Lower leg skin (tissue), 4 donors: ENCODE measurements around the gene TYROBP. TPM values are rescaled to one million over a fixed set of nuclear protein-coding genes. Genes with fewer than 3 reads are reported as not detected.
A peak's percentile ranks its signal among the peaks of the same experiment; 100 is the strongest.

Experiments
- DNase-seq, 2 donors: peaks; one replicate each; pipeline ENCODE4 v3.0.0-alpha.2; 2019; ENCODE audit warnings: low spot score in 2 of 2
- H3K4me3 ChIP-seq: fragments of 200-600 bp; sonication (generic); 2 replicates; pipeline ENCODE4 v1.5.1; 2017; ENCODE audit warnings: mild to moderate bottlenecking, low read depth; ENCODE audit not compliant: poor library complexity, severe bottlenecking
- POLR2A ChIP-seq, 2 donors: fragments of 450-650 bp; IDR thresholded peaks; one replicate each; pipeline ENCODE4 v1.6.1; 2016 to 2017; ENCODE audit warnings: antibody characterized with exemption in 2 of 2, mild to moderate bottlenecking in 1 of 2, moderate library complexity in 1 of 2
- whole genome bisulfite sequencing, 2 donors: methylation state at CpG; one replicate each; pipeline ENCODE4 v1.1.5; 2018; 5-methylcytosine and 5-hydroxymethylcytosine counted together
- intact Hi-C: fragments of 100-400 bp; cut with DNase I; formaldehyde crosslinking; loops from one replicate; pipeline ENCODE4 v1.15.0; 2023; ENCODE audit warnings: low total_unique reads
- total RNA-seq, 4 donors: library from RNA; depleted of rRNA; stranded (reverse); fragments of >200 nt; gene quantifications; one replicate each; pipeline ENCODE4 v1.1.0, GENCODE V29; 2016
- TF ChIP-seq, protein P1 (sequence below), 3 donors: fragments of 450-650 bp; IDR thresholded peaks; one replicate each; pipeline ENCODE4 v1.5.1; 2016; ENCODE audit warnings: antibody characterized with exemption in 3 of 3, mild to moderate bottlenecking in 3 of 3, moderate library complexity in 2 of 3

Gene TYROBP
- total RNA-seq, 4 donors from 2014 or later: 25.7 to 29.9 (median 28.4) TPM

DNA sequence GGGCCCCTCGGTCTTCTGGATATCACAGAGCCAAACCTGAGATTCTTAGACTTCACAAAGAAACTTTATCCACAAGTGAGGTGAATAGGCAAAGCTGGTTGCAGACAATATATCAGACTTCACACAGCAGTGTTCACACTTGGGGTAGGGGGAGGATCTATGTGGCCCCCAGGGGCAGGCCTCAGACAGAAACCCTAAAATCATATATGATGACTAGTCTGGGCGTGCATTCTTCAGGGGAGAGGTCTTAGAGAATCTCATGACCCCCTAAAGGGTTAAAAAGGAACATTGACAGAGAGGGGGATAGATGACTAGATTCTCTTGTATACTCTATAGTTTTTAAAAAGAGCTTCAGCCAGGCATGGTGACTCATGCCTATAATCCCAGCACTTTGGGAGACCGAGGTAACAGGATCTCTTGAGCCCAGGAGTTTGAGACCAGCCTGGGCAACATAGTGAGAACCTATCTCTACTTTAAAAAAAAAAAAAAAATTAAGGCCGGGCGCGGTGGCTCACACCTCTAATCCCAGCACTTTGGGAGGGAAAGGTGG, 2.8 kb downstream of the TYROBP start:
- TF ChIP-seq POLR2A (IDR thresholded peaks at IDR 0.05): no peak
- TF ChIP-seq, protein P1, sequence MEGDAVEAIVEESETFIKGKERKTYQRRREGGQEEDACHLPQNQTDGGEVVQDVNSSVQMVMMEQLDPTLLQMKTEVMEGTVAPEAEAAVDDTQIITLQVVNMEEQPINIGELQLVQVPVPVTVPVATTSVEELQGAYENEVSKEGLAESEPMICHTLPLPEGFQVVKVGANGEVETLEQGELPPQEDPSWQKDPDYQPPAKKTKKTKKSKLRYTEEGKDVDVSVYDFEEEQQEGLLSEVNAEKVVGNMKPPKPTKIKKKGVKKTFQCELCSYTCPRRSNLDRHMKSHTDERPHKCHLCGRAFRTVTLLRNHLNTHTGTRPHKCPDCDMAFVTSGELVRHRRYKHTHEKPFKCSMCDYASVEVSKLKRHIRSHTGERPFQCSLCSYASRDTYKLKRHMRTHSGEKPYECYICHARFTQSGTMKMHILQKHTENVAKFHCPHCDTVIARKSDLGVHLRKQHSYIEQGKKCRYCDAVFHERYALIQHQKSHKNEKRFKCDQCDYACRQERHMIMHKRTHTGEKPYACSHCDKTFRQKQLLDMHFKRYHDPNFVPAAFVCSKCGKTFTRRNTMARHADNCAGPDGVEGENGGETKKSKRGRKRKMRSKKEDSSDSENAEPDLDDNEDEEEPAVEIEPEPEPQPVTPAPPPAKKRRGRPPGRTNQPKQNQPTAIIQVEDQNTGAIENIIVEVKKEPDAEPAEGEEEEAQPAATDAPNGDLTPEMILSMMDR (IDR thresholded peaks at IDR 0.05): no peak
- H3K4me3 ChIP-seq: no peak overlapping the region
- DNase-seq: no peak
- 73 to 79% methylated on average over 6 of the region's 6 CpGs for WGBS, 2 donors
- intact Hi-C loops: no loop called here

DNA sequence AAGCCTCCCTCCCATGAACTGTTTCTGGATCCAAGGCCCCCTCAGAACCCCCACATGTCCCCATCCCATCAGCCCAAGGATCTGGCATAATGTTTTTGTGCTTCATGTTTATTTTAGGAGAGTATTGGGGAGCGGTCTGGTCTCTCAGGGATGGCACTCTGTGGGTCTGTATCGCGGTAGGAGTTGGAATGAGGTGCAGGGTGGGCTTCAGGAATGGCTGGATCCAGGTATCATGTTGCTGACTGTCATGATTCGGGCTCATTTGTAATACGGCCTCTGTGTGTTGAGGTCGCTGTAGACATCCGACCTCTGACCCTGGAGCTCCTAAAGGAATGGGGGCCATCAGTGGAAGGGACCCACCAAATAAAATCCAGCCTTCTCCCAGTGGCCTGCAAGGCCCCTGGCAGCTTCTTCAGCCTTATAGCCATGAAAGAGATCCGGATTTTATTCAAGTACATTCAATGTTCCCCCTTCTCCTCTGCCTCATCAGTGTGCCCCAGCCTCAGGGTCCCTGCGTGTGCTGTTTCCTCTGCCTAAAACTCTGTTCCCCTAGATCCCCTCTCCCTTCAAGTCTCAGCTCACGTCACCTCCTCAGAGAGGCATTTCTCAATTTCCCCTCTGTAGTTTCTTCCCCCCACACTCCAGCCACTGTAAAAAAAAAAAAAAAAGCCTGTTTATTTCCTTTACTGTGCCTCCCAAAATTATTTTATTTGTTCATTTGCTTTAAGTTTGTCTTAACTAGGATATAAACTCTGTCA, 3.6 kb downstream of the TYROBP start:
- TF ChIP-seq, protein P1 (IDR thresholded peaks at IDR 0.05): no peak
- no peak for TF ChIP-seq POLR2A (IDR thresholded peaks at IDR 0.05)
- 86 to 87% methylated on average over 10 of the region's 10 CpGs for WGBS, 2 donors
- no peak overlapping the region for H3K4me3 ChIP-seq
- intact Hi-C loops: no loop called here
- no peak for DNase-seq

- DNase-seq: peak; percentile 83 to 95
- 2% methylated on average over 16 to 24 of the region's 24 CpGs for WGBS, 2 donors
- TF ChIP-seq, protein P1 (IDR thresholded peaks at IDR 0.05): no peak
- TF ChIP-seq POLR2A (IDR thresholded peaks at IDR 0.05): no peak
- intact Hi-C loops: no loop called here
- no peak overlapping the region for H3K4me3 ChIP-seq
These were observed 4.4 kb downstream of the TYROBP start for GRCh38 chr19:35903550-35904179.

DNA sequence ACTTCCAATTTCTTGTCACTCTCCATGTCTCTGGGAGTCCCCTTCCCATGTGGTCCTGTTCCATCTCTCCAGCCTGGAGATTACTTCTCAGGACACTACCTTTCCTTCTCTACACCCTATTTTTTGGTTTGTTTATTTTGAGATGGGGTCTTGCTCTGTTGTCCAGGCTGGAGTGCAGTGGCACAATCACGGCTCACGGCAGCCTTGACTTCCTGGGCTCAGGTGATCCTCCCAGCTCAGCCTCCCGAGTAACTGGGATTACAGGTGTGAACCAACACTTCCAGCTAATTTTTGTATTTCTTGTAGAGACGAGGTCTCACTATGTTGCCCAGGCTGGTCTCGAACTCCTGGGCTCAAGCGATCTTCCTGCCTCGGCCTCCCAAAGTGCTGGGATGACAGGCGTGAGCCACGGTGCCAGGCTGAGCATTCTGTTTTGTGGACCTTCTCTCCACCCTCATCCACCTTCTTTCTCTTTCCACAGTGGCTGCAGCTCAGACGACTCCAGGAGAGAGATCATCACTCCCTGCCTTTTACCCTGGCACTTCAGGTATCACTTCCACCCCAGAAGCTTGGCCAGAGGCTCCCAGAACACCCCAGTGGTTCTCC, 5.1 kb downstream of the TYROBP start:
- intact Hi-C loops: no loop called here
- DNase-seq: no peak
- WGBS, 2 donors: 67 to 74% methylated on average over 10 of the region's 10 CpGs
- no peak overlapping the region for H3K4me3 ChIP-seq
- TF ChIP-seq POLR2A (IDR thresholded peaks at IDR 0.05): no peak
- TF ChIP-seq, protein P1 (IDR thresholded peaks at IDR 0.05): no peak

- WGBS, 2 donors: 17 to 21% methylated on average over 6 of the region's 6 CpGs
- intact Hi-C loops: no loop called here
- TF ChIP-seq, protein P1 (IDR thresholded peaks at IDR 0.05): no peak
- TF ChIP-seq POLR2A (IDR thresholded peaks at IDR 0.05): no peak
- H3K4me3 ChIP-seq: no peak within 1 kb of the TSS
- no peak for DNase-seq
These were observed 6.0 kb downstream of the TYROBP start, which contains the start of gene HCST for GRCh38 chr19:35901854-35902661. Gene HCST, plus strand, starts transcription at chr19:35902529. Its CDS starts 65 bp downstream, at chr19:35902594.
